ENCODE results near the gene PDZRN3. TPM values are rescaled to one million over a fixed set of nuclear protein-coding genes. Genes with fewer than 3 reads are reported as not detected.

The PDZRN3 gene
- total and polyA plus RNA-seq, 2 donors = 3.9 to 4.3 TPM

- no peaks in the 10 kb centered on the region for H3K4me1 ChIP-seq (ENCODE audit: control insufficient read depth in 2 of 2, insufficient read depth in 2 of 2, low read length in 2 of 2)
- no peak overlapping the region for H3K4me3 ChIP-seq (ENCODE audit: low read length in 2 of 2)
- H3K9me3 ChIP-seq (ENCODE audit: control insufficient read depth in 2 of 2, insufficient read depth in 1 of 2, low read length in 1 of 2) = no peaks in the 10 kb centered on the region
- WGBS = 95% methylated on average over 9 of the region's 9 CpGs
- no peak overlapping the region for H3K27ac ChIP-seq (ENCODE audit: low read depth in 1 of 2, low read length in 1 of 2)
- no peaks in the 10 kb centered on the region for H3K27me3 ChIP-seq (ENCODE audit: control insufficient read depth in 2 of 2, insufficient read depth in 1 of 2, low read length in 1 of 2)
- H3K36me3 ChIP-seq (ENCODE audit: control insufficient read depth in 2 of 2, insufficient read depth in 2 of 2, low read length in 1 of 2) = no peaks in the 10 kb centered on the region
- DNase-seq (ENCODE audit: low read depth in 6 of 9, low spot score in 9 of 9) = no peak
Measured at GRCh38 chr3:73413619-73414018, 211.1 kb downstream of the PDZRN3 start.

- H3K4me3 ChIP-seq (ENCODE audit: low read length in 2 of 2) = no peak overlapping the region
- no peaks in the 10 kb centered on the region for H3K36me3 ChIP-seq (ENCODE audit: control insufficient read depth in 2 of 2, insufficient read depth in 2 of 2, low read length in 1 of 2)
- DNase-seq (ENCODE audit: low read depth in 6 of 9, low spot score in 9 of 9) = no peak
- 83% methylated on average over 5 of the region's 5 CpGs for WGBS
- H3K27me3 ChIP-seq (ENCODE audit: control insufficient read depth in 2 of 2, insufficient read depth in 1 of 2, low read length in 1 of 2) = no peaks in the 10 kb centered on the region
- H3K27ac ChIP-seq (ENCODE audit: low read depth in 1 of 2, low read length in 1 of 2) = no peak overlapping the region
- no peaks in the 10 kb centered on the region for H3K9me3 ChIP-seq (ENCODE audit: control insufficient read depth in 2 of 2, insufficient read depth in 1 of 2, low read length in 1 of 2)
- no peaks in the 10 kb centered on the region for H3K4me1 ChIP-seq (ENCODE audit: control insufficient read depth in 2 of 2, insufficient read depth in 2 of 2, low read length in 2 of 2)
Measured at GRCh38 chr3:73411993-73412392, 212.7 kb downstream of the PDZRN3 start.

- H3K4me1 ChIP-seq (ENCODE audit: control insufficient read depth in 2 of 2, insufficient read depth in 2 of 2, low read length in 2 of 2) = no peaks in the 10 kb centered on the region
- no peaks in the 10 kb centered on the region for H3K9me3 ChIP-seq (ENCODE audit: control insufficient read depth in 2 of 2, insufficient read depth in 1 of 2, low read length in 1 of 2)
- no peak overlapping the region for H3K27ac ChIP-seq (ENCODE audit: low read depth in 1 of 2, low read length in 1 of 2)
- H3K4me3 ChIP-seq (ENCODE audit: low read length in 2 of 2) = no peak overlapping the region
- no peaks in the 10 kb centered on the region for H3K36me3 ChIP-seq (ENCODE audit: control insufficient read depth in 2 of 2, insufficient read depth in 2 of 2, low read length in 1 of 2)
- DNase-seq (ENCODE audit: low read depth in 6 of 9, low spot score in 9 of 9) = no peak
- no peaks in the 10 kb centered on the region for H3K27me3 ChIP-seq (ENCODE audit: control insufficient read depth in 2 of 2, insufficient read depth in 1 of 2, low read length in 1 of 2)
- 91% methylated on average over 7 of the region's 7 CpGs for WGBS
Measured at GRCh38 chr3:73411545-73411944, 213.2 kb downstream of the PDZRN3 start.

GRCh38 chr3:73409138-73409763 is 215.5 kb downstream of the PDZRN3 start:
- no peaks in the 10 kb centered on the region for H3K9me3 ChIP-seq (ENCODE audit: control insufficient read depth in 2 of 2, insufficient read depth in 1 of 2, low read length in 1 of 2)
- no peaks in the 10 kb centered on the region for H3K4me1 ChIP-seq (ENCODE audit: control insufficient read depth in 2 of 2, insufficient read depth in 2 of 2, low read length in 2 of 2)
- H3K36me3 ChIP-seq (ENCODE audit: control insufficient read depth in 2 of 2, insufficient read depth in 2 of 2, low read length in 1 of 2) = no peaks in the 10 kb centered on the region
- 94% methylated on average over 10 of the region's 10 CpGs for WGBS
- no peak overlapping the region for H3K4me3 ChIP-seq (ENCODE audit: low read length in 2 of 2)
- H3K27ac ChIP-seq (ENCODE audit: low read depth in 1 of 2, low read length in 1 of 2) = no peak overlapping the region
- H3K27me3 ChIP-seq (ENCODE audit: control insufficient read depth in 2 of 2, insufficient read depth in 1 of 2, low read length in 1 of 2) = no peaks in the 10 kb centered on the region
- no peak for DNase-seq (ENCODE audit: low read depth in 6 of 9, low spot score in 9 of 9)

GRCh38 chr3:73408634-73409033 is 216.1 kb downstream of the PDZRN3 start:
- no peaks in the 10 kb centered on the region for H3K27me3 ChIP-seq (ENCODE audit: control insufficient read depth in 2 of 2, insufficient read depth in 1 of 2, low read length in 1 of 2)
- DNase-seq (ENCODE audit: low read depth in 6 of 9, low spot score in 9 of 9) = no peak
- no peaks in the 10 kb centered on the region for H3K4me1 ChIP-seq (ENCODE audit: control insufficient read depth in 2 of 2, insufficient read depth in 2 of 2, low read length in 2 of 2)
- no peaks in the 10 kb centered on the region for H3K9me3 ChIP-seq (ENCODE audit: control insufficient read depth in 2 of 2, insufficient read depth in 1 of 2, low read length in 1 of 2)
- no peak overlapping the region for H3K27ac ChIP-seq (ENCODE audit: low read depth in 1 of 2, low read length in 1 of 2)
- no peak overlapping the region for H3K4me3 ChIP-seq (ENCODE audit: low read length in 2 of 2)
- 91% methylated on average over 10 of the region's 10 CpGs for WGBS
- H3K36me3 ChIP-seq (ENCODE audit: control insufficient read depth in 2 of 2, insufficient read depth in 2 of 2, low read length in 1 of 2) = no peaks in the 10 kb centered on the region

GRCh38 chr3:73407577-73407976 is 217.2 kb downstream of the PDZRN3 start:
- no peak for DNase-seq (ENCODE audit: low read depth in 6 of 9, low spot score in 9 of 9)
- H3K27ac ChIP-seq (ENCODE audit: low read depth in 1 of 2, low read length in 1 of 2) = no peak overlapping the region
- no peak overlapping the region for H3K4me3 ChIP-seq (ENCODE audit: low read length in 2 of 2)
- H3K4me1 ChIP-seq (ENCODE audit: control insufficient read depth in 2 of 2, insufficient read depth in 2 of 2, low read length in 2 of 2) = no peaks in the 10 kb centered on the region
- WGBS = 93% methylated on average over 2 of the region's 2 CpGs
- no peaks in the 10 kb centered on the region for H3K36me3 ChIP-seq (ENCODE audit: control insufficient read depth in 2 of 2, insufficient read depth in 2 of 2, low read length in 1 of 2)
- no peaks in the 10 kb centered on the region for H3K27me3 ChIP-seq (ENCODE audit: control insufficient read depth in 2 of 2, insufficient read depth in 1 of 2, low read length in 1 of 2)
- no peaks in the 10 kb centered on the region for H3K9me3 ChIP-seq (ENCODE audit: control insufficient read depth in 2 of 2, insufficient read depth in 1 of 2, low read length in 1 of 2)

- 90% methylated on average over 4 of the region's 4 CpGs for WGBS
- DNase-seq (ENCODE audit: low read depth in 6 of 9, low spot score in 9 of 9) = no peak
Measured at GRCh38 chr3:73405853-73406252, 218.9 kb downstream of the PDZRN3 start.

GRCh38 chr3:73405000-73405399 is 219.7 kb downstream of the PDZRN3 start:
- Histone ChIP-seq H3K4me3 (ENCODE audit: low read length in 2 of 2) (no peak overlapping the region), H3K27ac (ENCODE audit: low read depth in 1 of 2, low read length in 1 of 2) (no peak overlapping the region), H3K27me3 (ENCODE audit: control insufficient read depth in 2 of 2, insufficient read depth in 1 of 2, low read length in 1 of 2) (no peaks in the 10 kb centered on the region), H3K9me3 (ENCODE audit: control insufficient read depth in 2 of 2, insufficient read depth in 1 of 2, low read length in 1 of 2) (no peaks in the 10 kb centered on the region), H3K36me3 (ENCODE audit: control insufficient read depth in 2 of 2, insufficient read depth in 2 of 2, low read length in 1 of 2) (no peaks in the 10 kb centered on the region), H3K4me1 (ENCODE audit: control insufficient read depth in 2 of 2, insufficient read depth in 2 of 2, low read length in 2 of 2) (no peaks in the 10 kb centered on the region)
- WGBS = 92% methylated on average over 4 of the region's 4 CpGs
- no peak for DNase-seq (ENCODE audit: low read depth in 6 of 9, low spot score in 9 of 9)

More at GRCh38 chr3:73405853-73406252, 218.9 kb downstream of the PDZRN3 start:
- Histone ChIP-seq H3K27me3 (ENCODE audit: control insufficient read depth in 2 of 2, insufficient read depth in 1 of 2, low read length in 1 of 2) (no peaks in the 10 kb centered on the region), H3K4me1 (ENCODE audit: control insufficient read depth in 2 of 2, insufficient read depth in 2 of 2, low read length in 2 of 2) (no peaks in the 10 kb centered on the region), H3K36me3 (ENCODE audit: control insufficient read depth in 2 of 2, insufficient read depth in 2 of 2, low read length in 1 of 2) (no peaks in the 10 kb centered on the region), H3K27ac (ENCODE audit: low read depth in 1 of 2, low read length in 1 of 2) (no peak overlapping the region), H3K9me3 (ENCODE audit: control insufficient read depth in 2 of 2, insufficient read depth in 1 of 2, low read length in 1 of 2) (no peaks in the 10 kb centered on the region), H3K4me3 (ENCODE audit: low read length in 2 of 2) (no peak overlapping the region)

- Histone ChIP-seq H3K4me1 (ENCODE audit: control insufficient read depth in 2 of 2, insufficient read depth in 2 of 2, low read length in 2 of 2) (no peaks in the 10 kb centered on the region), H3K27ac (ENCODE audit: low read depth in 1 of 2, low read length in 1 of 2) (no peak overlapping the region), H3K4me3 (ENCODE audit: low read length in 2 of 2) (no peak overlapping the region), H3K27me3 (ENCODE audit: control insufficient read depth in 2 of 2, insufficient read depth in 1 of 2, low read length in 1 of 2) (no peaks in the 10 kb centered on the region), H3K36me3 (ENCODE audit: control insufficient read depth in 2 of 2, insufficient read depth in 2 of 2, low read length in 1 of 2) (no peaks in the 10 kb centered on the region), H3K9me3 (ENCODE audit: control insufficient read depth in 2 of 2, insufficient read depth in 1 of 2, low read length in 1 of 2) (no peaks in the 10 kb centered on the region)
- no peak for DNase-seq (ENCODE audit: low read depth in 6 of 9, low spot score in 9 of 9)
- WGBS = 91% methylated on average over 5 of the region's 5 CpGs
Measured at GRCh38 chr3:73404435-73404834, 220.3 kb downstream of the PDZRN3 start.
